ELR (cell line): ENCODE measurements around the gene ST8SIA6.
"Not testable (repeated sequence)": the region's sequence is repeated elsewhere in the genome, so short reads cannot be mapped to it uniquely, and the experiment has no call there.

Experiments used
- DNase-seq: peaks from one replicate; pipeline ENCODE4 v3.0.0-alpha.2; 2015; ENCODE audit warnings: low read depth

ST8SIA6 gene

DNA sequence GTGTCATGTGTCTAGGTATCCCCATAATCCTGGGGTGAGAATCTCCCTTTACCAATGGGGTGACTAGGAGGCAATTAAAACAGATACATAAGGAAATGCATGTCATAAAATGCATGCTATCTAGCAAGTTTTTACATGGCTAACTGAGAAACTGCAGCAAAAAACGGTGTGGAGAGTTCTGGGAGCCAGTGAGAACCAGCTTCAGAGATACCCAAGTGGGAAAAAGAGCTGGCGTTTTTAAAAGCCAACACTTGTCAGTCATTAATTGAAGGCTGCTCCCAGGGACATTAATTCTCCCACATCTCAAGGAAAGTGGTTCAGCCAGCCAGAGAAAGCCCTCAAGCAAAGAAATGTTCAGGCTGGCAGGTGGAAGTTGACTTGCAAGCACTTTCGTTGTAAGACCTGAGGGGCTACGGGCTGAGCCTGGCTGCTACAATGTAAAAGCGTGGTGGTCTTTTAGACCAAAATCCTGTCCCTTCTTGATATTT is 28.1 kb downstream of the ST8SIA6 start:
- DNase-seq, result no peak

DNA sequence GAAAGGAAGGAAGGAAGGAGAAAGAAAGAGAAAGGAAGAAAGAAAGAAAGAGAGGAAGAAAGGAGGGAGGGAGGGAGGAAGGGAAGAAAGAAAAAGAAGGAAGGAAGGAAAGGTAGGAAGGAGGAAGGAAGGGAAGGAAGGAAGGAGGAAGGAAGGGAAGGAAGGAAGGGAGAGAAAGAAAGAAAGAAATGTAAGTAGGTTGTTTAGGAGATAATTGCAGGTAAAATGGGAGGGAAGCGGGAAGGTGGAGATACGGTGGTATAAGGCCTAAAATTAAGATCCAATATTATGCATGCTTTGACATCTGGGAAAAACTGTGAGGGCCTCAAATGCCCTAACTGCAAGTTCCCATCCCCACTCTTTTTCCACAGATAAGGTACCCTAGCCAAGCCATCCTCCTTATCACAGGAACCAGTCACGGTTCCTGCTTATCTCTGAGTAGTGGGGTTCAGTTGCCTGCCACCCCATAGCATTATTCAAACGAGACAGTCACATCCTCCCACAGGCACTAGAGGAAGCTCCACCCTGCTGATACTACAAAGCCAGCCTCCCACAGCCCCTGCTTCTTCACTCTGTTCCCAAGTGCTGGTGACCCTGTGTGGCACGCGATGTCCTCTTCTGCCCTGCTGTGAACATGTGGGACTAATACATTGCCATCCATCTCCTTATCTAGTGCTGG is 28.7 kb downstream of the ST8SIA6 start:
- DNase-seq, result no peak

DNA sequence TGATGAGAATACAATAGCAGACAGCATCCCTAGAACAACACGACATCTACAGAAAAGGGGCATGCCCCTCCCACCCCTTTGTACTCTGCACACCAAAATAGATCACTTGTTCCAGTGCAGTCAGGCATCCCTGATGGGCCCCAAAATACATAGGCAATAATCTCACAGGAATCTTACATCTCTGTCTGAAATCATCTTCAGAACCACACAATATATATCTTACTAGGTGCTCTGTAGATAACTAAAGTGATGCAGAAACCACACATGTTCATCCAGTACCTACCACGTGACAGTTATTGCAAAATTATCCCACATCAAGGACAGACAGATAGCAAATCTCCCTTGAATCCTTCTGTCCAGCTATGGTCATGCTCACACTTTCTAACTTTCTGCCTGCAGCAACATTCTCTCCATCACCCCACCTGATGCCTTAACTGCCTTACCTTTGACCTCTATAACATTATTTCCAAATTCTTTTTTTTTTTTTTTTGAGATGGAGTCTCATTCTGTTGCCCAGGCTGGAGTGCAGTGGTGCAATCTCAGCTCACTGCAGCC is 30.7 kb downstream of the ST8SIA6 start:
- DNase-seq, result no peak

GRCh38 chr10:17422931-17423330 is 31.5 kb downstream of the ST8SIA6 start:
- DNase-seq, result no peak

GRCh38 chr10:17418249-17418648 is 36.1 kb downstream of the ST8SIA6 start:
- no peak for DNase-seq

DNA sequence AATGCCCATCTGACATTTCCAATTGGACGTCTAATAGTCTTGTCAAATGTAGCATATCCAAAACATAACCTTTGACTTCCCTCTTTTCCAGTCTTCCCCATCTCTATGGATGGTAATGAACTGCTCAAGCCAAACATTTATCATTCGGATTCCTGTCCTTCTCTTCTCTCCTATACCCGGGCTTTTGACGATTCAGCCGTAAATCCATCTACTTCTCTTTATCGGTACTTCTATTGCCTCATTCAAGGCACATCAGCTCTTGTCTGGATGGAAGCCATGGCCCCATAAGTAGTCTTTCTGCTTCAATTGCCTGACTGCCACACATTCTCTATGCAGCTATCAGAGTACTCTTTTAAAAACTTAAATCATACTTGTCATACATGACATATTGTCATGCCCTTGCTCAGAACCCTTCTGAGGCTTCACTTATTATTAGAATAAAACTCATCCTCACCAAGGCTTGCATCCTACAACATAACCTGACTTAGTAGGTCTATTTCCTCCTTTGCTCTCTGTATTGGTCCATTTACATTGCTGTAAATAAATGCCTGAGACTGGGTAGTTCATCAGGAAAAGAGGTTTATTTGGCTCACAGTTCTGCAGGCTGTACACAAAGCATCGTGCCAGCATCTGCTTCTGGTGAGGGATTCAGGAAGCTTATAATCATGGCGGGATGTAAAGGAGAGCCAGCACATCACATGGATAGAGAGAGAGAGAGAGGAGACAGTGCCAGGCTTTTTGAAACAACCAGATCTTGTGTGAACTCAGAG is 37.8 kb downstream of the ST8SIA6 start:
- no peak for DNase-seq

GRCh38 chr10:17415046-17415658 is 39.2 kb downstream of the ST8SIA6 start:
- DNase-seq, result no peak

- no peak for DNase-seq
Measured at GRCh38 chr10:17414484-17414883, 39.9 kb downstream of the ST8SIA6 start.

- no peak for DNase-seq
Measured at GRCh38 chr10:17413876-17414275, 40.5 kb downstream of the ST8SIA6 start.

DNA sequence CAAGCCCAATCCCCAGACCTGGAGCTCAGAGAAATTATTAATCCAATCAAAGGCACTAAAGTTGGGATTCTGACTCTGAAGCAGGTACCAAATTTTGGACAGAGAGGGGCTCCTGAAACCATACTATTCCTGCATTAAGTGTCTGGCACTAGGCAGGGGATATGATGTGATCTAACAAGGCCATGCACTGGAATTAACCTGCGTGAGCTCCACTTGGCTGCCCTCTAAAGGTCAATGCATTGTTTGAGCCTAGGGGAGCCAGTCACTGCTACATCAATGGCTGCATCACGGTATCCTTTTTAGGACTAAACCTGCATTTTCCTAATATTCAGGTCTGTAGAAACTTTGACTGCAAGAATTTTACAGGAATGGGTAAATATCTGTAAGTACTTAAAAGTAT is 42.1 kb downstream of the ST8SIA6 start:
- DNase-seq, result peak; percentile 11

DNA sequence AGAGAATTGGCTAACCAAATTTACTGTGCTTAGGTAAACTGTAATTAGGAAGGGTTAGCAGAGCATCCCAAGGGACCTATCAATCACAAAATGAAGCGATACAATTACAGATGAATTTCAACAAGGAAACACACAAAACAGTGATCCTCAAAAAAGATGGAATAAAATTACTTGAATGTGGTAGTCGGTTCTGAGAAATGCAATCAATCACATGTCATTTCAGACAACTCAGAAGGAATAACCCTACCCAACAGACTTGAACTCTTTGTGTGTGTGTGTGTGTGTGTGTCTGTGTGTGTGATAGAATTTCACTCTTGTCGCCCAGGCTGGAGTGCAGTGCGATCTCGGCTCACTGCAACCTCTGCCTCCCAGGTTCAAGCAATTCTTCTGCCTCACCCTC is 43.5 kb downstream of the ST8SIA6 start:
- DNase-seq, result no peak

GRCh38 chr10:17409170-17409733 is 45.1 kb downstream of the ST8SIA6 start:
- DNase-seq, result peak; percentile 48

- DNase-seq, result no peak
Measured at GRCh38 chr10:17407047-17407446, 47.3 kb downstream of the ST8SIA6 start.

DNA sequence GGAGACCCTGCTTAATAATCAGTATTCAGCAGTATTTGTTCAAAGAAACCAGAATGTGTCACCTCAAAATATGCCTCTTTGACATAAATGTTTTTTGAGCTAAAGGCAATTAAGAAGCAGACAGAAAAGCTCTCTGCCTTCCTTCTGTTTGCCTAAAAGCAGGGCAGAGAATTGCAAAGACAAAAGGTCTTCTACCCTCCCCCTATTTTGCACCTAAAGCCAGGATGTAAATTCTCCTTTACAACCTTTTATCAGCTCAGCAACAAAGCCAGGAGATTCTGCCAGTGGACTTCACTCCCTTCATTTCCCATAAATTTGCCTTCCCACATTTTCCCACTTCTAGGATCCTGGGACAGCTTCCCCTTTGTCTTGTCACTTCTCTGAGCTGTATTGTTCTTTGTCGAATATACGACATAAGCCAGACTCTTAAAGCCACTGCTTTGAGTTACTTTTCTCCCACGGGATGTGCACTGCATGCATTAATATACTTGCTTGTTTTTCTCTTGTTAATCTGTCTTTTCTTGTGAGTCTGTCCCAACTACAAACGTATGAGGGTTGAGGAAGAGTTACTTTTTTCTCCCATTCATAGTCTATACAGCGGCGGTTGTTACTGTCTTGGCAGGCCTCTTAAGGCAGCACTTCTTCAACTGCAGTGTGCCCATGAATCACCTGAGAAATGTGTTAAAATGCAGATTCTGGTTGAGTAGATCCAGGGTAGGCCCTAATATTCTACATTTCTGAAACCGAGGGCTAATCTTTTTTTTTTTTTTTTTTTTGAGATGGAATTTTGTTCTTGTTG is 48.2 kb downstream of the ST8SIA6 start:
- no peak for DNase-seq

DNA sequence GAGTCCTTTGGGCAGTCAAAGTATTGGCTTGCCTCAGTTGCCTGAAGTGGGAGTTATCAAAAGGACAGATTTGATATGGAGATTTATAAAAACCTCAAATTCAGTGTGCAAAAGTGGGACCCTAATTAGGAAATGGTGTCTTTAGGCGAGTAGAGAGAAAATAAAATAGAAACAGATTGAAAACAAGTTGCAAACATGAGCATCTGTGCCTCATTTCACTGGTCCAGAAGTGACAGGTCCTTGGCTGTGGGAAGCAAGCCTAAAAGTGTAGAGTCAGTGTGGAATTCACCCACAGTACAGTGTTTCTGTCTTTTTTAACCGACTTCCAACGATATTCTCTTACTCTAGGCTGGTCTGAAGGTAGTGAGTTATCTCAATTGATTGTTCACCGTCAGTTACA is 51.2 kb downstream of the ST8SIA6 start:
- DNase-seq, result no peak

GRCh38 chr10:17402040-17402439 is 52.4 kb downstream of the ST8SIA6 start:
- not testable (repeated sequence) for DNase-seq

DNA sequence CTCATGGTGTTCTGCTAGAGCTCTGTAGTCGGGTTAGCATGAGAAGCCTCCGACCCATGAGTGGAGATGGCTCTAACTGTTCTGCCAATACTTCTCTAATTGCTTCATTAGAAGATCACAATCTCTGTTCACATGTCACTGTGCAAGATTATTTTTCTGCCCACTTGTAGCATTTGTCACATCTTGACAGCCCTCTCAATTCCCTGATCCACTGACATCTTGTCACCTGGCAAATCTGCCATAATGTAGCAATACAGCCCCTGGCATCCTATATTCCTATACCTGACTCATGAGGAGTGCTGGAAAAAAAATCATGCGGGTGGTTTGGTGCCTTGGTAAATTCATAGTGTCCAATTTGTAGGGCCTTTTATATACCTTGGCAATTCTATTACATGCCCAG is 58.4 kb downstream of the ST8SIA6 start:
- no peak for DNase-seq

- DNase-seq, result no peak
Measured at GRCh38 chr10:17394854-17395253, 59.5 kb downstream of the ST8SIA6 start.

GRCh38 chr10:17387861-17388503 is 66.4 kb downstream of the ST8SIA6 start:
- no peak for DNase-seq

GRCh38 chr10:17386616-17387075 is 67.7 kb downstream of the ST8SIA6 start:
- no peak for DNase-seq

GRCh38 chr10:17386021-17386420 is 68.4 kb downstream of the ST8SIA6 start:
- no peak for DNase-seq
